ENCODE data around the gene PLA2G12B. TPM values are rescaled to one million over a fixed set of nuclear protein-coding genes. Genes with fewer than 3 reads are reported as not detected.

The PLA2G12B gene
- total RNA-seq, 2 donors from 2014 or later = not detected

DNA sequence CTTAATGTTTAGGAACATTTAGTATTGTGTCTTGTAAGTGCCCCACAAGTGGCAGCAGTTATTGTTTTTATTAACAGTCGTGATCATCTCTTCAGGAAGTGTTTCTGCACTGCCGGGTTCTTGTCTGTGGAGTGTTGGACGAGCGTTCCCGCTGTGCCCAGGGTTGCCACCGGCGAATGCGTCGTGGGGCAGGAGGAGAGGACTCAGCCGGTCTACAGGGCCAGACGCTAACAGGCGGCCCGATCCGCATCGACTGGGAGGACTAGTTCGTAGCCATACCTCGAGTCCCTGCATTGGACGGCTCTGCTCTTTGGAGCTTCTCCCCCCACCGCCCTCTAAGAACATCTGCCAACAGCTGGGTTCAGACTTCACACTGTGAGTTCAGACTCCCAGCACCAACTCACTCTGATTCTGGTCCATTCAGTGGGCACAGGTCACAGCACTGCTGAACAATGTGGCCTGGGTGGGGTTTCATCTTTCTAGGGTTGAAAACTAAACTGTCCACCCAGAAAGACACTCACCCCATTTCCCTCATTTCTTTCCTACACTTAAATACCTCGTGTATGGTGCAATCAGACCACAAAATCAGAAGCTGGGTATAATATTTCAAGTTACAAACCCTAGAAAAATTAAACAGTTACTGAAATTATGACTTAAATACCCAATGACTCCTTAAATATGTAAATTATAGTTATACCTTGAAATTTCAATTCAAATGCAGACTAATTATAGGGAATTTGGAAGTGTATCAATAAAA lies 22.2 kb downstream of the PLA2G12B start:
- H3K36me3 ChIP-seq = no peaks in the 10 kb centered on the region
- no peaks in the 10 kb centered on the region for H3K4me1 ChIP-seq (ENCODE audit: control insufficient read depth in 1 of 2, low read depth in 2 of 2)
- ATAC-seq (ENCODE audit: insufficient number of reproducible peaks, low FRiP score, low read depth) = no peak
- H3K27ac ChIP-seq = no peak overlapping the region
- no peak for DNase-seq (ENCODE audit: low spot score)
- H3K27me3 ChIP-seq (replicated peaks; ENCODE audit: insufficient read depth) = no peaks in the 10 kb centered on the region
- H3K4me3 ChIP-seq = no peak overlapping the region
- H3K9me3 ChIP-seq = no peaks in the 10 kb centered on the region
- TF ChIP-seq, protein P1, sequence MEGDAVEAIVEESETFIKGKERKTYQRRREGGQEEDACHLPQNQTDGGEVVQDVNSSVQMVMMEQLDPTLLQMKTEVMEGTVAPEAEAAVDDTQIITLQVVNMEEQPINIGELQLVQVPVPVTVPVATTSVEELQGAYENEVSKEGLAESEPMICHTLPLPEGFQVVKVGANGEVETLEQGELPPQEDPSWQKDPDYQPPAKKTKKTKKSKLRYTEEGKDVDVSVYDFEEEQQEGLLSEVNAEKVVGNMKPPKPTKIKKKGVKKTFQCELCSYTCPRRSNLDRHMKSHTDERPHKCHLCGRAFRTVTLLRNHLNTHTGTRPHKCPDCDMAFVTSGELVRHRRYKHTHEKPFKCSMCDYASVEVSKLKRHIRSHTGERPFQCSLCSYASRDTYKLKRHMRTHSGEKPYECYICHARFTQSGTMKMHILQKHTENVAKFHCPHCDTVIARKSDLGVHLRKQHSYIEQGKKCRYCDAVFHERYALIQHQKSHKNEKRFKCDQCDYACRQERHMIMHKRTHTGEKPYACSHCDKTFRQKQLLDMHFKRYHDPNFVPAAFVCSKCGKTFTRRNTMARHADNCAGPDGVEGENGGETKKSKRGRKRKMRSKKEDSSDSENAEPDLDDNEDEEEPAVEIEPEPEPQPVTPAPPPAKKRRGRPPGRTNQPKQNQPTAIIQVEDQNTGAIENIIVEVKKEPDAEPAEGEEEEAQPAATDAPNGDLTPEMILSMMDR (IDR thresholded peaks at IDR 0.05) = no peak

DNA sequence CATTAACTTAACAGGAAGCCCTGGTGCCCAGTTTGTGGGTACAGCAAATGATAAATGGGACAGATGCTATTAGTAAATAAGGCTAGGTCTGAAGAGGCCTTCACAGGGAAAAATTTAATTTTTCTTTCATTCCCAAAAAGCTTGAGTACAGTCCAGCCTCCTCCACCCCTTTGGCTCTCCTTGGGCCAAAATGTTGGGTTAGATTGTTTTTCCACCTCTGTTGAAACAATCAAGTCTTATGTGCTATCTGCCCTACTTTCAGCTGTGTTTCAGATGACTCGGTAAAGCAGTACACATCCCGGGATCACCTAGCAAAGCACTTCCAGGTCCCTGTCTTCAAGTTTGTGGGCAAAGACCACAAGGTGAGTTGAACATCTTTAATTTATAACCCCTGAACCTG lies 24.3 kb downstream of the PLA2G12B start:
- Histone ChIP-seq H3K4me1 (ENCODE audit: control insufficient read depth in 1 of 2, low read depth in 2 of 2) (no peaks in the 10 kb centered on the region), H3K4me3 (no peak overlapping the region), H3K27ac (no peak overlapping the region), H3K36me3 (no peaks in the 10 kb centered on the region), H3K27me3 (replicated peaks; ENCODE audit: insufficient read depth) (no peaks in the 10 kb centered on the region), H3K9me3 (no peaks in the 10 kb centered on the region)
- no peak for DNase-seq (ENCODE audit: low spot score)
- TF ChIP-seq, protein P1 (IDR thresholded peaks at IDR 0.05) = no peak
- ATAC-seq (ENCODE audit: insufficient number of reproducible peaks, low FRiP score, low read depth) = no peak

DNA sequence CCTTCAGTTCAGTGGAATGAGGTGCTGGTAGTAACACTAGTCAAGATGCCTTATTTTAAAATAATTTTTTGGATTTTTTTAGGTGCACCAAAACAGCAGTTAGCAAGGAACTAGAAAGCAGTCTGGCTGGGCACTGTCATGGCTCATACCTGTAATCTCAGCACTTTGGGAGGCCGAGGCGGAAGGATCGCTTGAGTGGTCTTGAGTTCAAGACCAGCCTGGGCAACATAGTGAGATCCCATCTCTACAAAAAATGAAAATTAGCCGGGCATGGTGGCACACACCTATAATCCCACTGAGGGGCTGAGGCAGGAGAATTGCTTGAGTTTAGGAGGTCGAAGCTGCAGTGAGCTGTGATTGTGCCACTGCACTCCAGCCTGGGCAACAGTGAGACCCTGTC lies 25.8 kb downstream of the PLA2G12B start:
- Histone ChIP-seq H3K36me3 (no peaks in the 10 kb centered on the region), H3K9me3 (no peaks in the 10 kb centered on the region), H3K27me3 (replicated peaks; ENCODE audit: insufficient read depth) (no peaks in the 10 kb centered on the region), H3K27ac (no peak overlapping the region), H3K4me1 (ENCODE audit: control insufficient read depth in 1 of 2, low read depth in 2 of 2) (no peaks in the 10 kb centered on the region), H3K4me3 (no peak overlapping the region)
- no peak for ATAC-seq (ENCODE audit: insufficient number of reproducible peaks, low FRiP score, low read depth)
- TF ChIP-seq, protein P1 (IDR thresholded peaks at IDR 0.05) = no peak
- DNase-seq (ENCODE audit: low spot score) = no peak

DNA sequence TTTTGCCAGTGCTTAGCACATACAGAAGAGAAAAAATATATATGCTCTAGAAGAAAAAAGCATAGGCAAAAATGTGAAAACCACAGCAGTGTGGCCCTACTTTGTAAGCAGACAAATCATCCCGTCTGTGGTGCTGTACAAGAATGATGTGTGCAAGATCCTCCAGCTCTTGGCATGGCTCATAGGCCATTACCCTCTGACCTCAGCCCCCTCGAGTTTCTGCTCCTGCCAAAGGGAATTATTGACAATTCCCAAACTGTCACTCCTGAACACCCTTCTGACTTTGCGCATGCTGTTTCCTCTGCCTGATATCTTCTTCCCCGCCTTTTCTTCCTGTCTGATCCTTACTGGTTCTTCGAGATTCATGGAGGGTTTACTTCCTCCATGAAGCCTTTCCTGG lies 27.1 kb downstream of the PLA2G12B start:
- ATAC-seq (ENCODE audit: insufficient number of reproducible peaks, low FRiP score, low read depth) = no peak
- Histone ChIP-seq H3K4me1 (ENCODE audit: control insufficient read depth in 1 of 2, low read depth in 2 of 2) (no peaks in the 10 kb centered on the region), H3K9me3 (no peaks in the 10 kb centered on the region), H3K36me3 (no peaks in the 10 kb centered on the region), H3K27ac (no peak overlapping the region), H3K4me3 (no peak overlapping the region), H3K27me3 (replicated peaks; ENCODE audit: insufficient read depth) (no peaks in the 10 kb centered on the region)
- TF ChIP-seq, protein P1 (IDR thresholded peaks at IDR 0.05) = no peak
- no peak for DNase-seq (ENCODE audit: low spot score)

DNA sequence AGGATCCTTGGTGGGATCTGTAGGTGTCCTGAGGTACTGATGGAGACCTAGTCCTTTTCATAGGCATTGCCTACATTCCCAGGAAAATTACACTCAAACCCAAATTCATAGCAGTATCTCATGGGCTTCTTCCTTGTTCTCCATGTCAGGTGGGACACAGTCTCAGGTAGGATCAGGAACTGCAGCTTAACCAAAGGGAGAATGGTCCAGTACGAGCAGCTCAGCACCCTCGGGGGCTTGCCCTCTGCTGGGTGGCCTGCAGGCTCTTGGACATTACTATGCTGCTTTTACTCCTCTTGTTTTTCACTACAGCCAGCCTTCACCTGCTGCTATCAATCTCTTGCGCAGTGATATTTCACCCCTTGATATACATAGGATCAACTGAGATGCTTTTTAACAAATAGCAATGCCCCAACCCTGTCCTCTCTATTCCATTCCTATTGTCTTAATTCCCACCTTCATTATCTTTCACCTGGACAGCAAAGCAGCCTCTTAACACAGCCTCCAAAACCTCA lies 28.6 kb downstream of the PLA2G12B start:
- Histone ChIP-seq H3K36me3 (no peaks in the 10 kb centered on the region), H3K27me3 (replicated peaks; ENCODE audit: insufficient read depth) (no peaks in the 10 kb centered on the region), H3K4me1 (ENCODE audit: control insufficient read depth in 1 of 2, low read depth in 2 of 2) (no peaks in the 10 kb centered on the region), H3K9me3 (no peaks in the 10 kb centered on the region), H3K27ac (no peak overlapping the region), H3K4me3 (no peak overlapping the region)
- TF ChIP-seq, protein P1 (IDR thresholded peaks at IDR 0.05) = no peak
- DNase-seq (ENCODE audit: low spot score) (no peak), ATAC-seq (ENCODE audit: insufficient number of reproducible peaks, low FRiP score, low read depth) (no peak)

All from thoracic aorta (tissue), 2 donors.